ENCODE measurements around the gene PTGER1.

Gene PTGER1

DNA sequence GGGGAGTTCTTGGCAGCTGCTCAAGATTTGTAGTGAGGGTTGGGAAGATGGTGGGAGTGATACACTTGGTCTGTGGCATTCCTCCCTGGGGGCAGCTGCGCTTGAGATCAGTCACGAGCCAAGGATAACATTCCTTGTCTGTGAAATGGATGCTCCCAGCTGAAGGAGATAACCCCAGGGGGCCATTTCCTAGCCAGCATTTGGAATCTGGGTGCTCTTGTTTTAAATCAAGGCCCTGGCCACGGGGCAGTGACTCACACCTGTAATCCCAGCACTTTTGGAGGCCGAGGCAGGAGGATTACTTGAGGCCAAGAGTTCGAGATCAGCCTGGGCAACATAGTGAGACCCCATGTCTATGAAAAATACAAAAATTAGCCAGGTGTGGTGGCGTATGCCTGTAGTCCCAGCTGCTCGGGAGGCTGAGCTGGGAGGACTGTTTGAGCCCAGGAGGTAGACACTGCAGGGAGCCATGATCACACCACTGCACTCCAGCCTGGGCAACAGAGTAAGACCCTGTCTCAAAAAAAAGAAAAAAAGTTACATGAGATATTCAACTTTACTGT is 37.5 kb downstream of the PTGER1 start:
- H2BK15ac ChIP-seq (ENCODE audit: low read length), result no peak overlapping the region
- no peak overlapping the region for H2AFZ ChIP-seq (ENCODE audit: low read length)
- H3K4me1 ChIP-seq (ENCODE audit: control insufficient read depth in 2 of 2, insufficient read depth in 1 of 2, low read depth in 1 of 2, low read length in 2 of 2), result peaks cover 4 to 13% of the 10 kb centered on the region in 2 donors
- H3K79me1 ChIP-seq (ENCODE audit: low read depth, low read length), result peaks cover 20% of the 10 kb centered on the region
- no peak overlapping the region for H2AK5ac ChIP-seq (ENCODE audit: low read depth, low read length)
- no peak for DNase-seq (ENCODE audit: low spot score)
- H3K27ac ChIP-seq (replicated peaks; ENCODE audit: low read length), result no peak overlapping the region
- H3K4ac ChIP-seq (ENCODE audit: low read length), result no peak overlapping the region
- H4K8ac ChIP-seq (ENCODE audit: low read depth, low read length), result no peak overlapping the region
- H3K4me3 ChIP-seq (ENCODE audit: low read length in 2 of 2), result no peak overlapping the region
- no CpG with 5 or more reads among the region's 7 CpGs for WGBS, 2 donors (ENCODE audit: extremely low coverage in 2 of 2, insufficient read length in 2 of 2, insufficient replicate concordance in 1 of 2)
- no peak overlapping the region for H2BK5ac ChIP-seq (ENCODE audit: low read length)
- peaks cover 7 to 29% of the 10 kb centered on the region in 2 donors for H3K36me3 ChIP-seq (replicated peaks in 1 of 2; ENCODE audit: control insufficient read depth in 2 of 2, insufficient read depth in 2 of 2, low read length in 2 of 2)
- H3K27me3 ChIP-seq (ENCODE audit: control insufficient read depth in 3 of 3, insufficient read depth in 3 of 3, low read depth in 1 of 3, low read length in 3 of 3), result no peaks in the 10 kb centered on the region
- peaks cover 0 to 2% of the 10 kb centered on the region in 2 donors for H3K9me3 ChIP-seq (replicated peaks in 1 of 2; ENCODE audit: control insufficient read depth in 2 of 2, insufficient read depth in 1 of 2, low read depth in 1 of 2, low read length in 2 of 2)
- H4K91ac ChIP-seq (ENCODE audit: low read depth, low read length, poor library complexity), result no peak overlapping the region
- H3K4me2 ChIP-seq (ENCODE audit: insufficient read depth, low read length, poor library complexity, severe bottlenecking), result no peak overlapping the region
- no peak overlapping the region for H3K9ac ChIP-seq (ENCODE audit: low read depth, low read length, poor library complexity)
- H2BK120ac ChIP-seq (ENCODE audit: low read depth, low read length), result no peak overlapping the region
- H2BK12ac ChIP-seq (ENCODE audit: low read length), result no peak overlapping the region
- H3K18ac ChIP-seq (ENCODE audit: low read length), result no peak overlapping the region
- no peak overlapping the region for H3K14ac ChIP-seq (ENCODE audit: low read length)
- no peak overlapping the region for H3K23ac ChIP-seq (ENCODE audit: low read depth, low read length, poor library complexity)

DNA sequence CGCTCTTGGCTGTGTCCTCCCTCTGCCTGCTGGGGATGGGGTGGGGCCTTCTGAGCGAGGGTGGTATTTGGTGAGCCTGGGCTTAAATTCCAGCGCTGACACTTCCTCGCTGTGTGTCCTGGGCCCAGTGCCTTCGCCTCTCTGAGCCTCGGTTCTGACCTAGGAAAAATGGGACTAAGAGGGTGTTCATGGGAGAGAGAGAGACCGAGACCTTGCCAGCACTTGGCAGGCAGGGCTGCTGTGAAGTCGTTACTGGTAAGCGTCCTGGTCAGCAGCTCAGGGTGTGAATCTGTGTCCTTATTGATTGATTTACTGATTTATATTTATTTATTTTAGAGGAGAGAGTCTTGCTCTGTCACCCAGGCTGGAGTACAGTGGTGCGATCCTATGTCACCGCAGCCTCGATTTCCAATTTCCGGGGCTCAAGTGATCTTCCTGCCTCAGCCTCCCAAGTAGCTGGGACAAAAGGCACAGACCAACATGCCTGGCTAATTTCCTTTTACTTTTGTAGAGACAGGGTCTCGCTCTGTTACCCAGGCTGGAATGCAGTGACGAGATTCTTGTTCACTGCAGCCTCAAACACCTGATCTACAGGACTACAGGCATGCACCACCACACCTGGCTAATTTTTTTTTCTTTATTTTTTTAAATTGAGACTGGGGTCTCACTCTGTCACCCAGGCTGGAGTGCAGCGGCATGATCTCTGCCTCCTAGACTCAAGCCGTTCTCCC is 39.7 kb downstream of the PTGER1 start:
- no peak for DNase-seq (ENCODE audit: low spot score)
- Histone ChIP-seq H3K4ac (ENCODE audit: low read length) (no peak overlapping the region), H3K9ac (ENCODE audit: low read depth, low read length, poor library complexity) (no peak overlapping the region), H4K8ac (ENCODE audit: low read depth, low read length) (no peak overlapping the region), H2BK120ac (ENCODE audit: low read depth, low read length) (no peak overlapping the region), H3K4me1 (ENCODE audit: control insufficient read depth in 2 of 2, insufficient read depth in 1 of 2, low read depth in 1 of 2, low read length in 2 of 2) (peaks cover 5 to 13% of the 10 kb centered on the region in 2 donors), H2AFZ (ENCODE audit: low read length) (no peak overlapping the region), H2BK15ac (ENCODE audit: low read length) (no peak overlapping the region), H4K91ac (ENCODE audit: low read depth, low read length, poor library complexity) (no peak overlapping the region), H2BK5ac (ENCODE audit: low read length) (no peak overlapping the region), H3K14ac (ENCODE audit: low read length) (no peak overlapping the region), H3K23ac (ENCODE audit: low read depth, low read length, poor library complexity) (peak overlapping the region; percentile 16), H3K79me1 (ENCODE audit: low read depth, low read length) (peaks cover 18% of the 10 kb centered on the region), H3K9me3 (replicated peaks in 1 of 2; ENCODE audit: control insufficient read depth in 2 of 2, insufficient read depth in 1 of 2, low read depth in 1 of 2, low read length in 2 of 2) (no peaks in the 10 kb centered on the region), H3K27me3 (ENCODE audit: control insufficient read depth in 3 of 3, insufficient read depth in 3 of 3, low read depth in 1 of 3, low read length in 3 of 3) (no peaks in the 10 kb centered on the region), H3K4me3 (ENCODE audit: low read length in 2 of 2) (no peak overlapping the region), H3K36me3 (replicated peaks in 1 of 2; ENCODE audit: control insufficient read depth in 2 of 2, insufficient read depth in 2 of 2, low read length in 2 of 2) (peaks cover 0 to 12% of the 10 kb centered on the region in 2 donors), H3K18ac (ENCODE audit: low read length) (no peak overlapping the region), H3K4me2 (ENCODE audit: insufficient read depth, low read length, poor library complexity, severe bottlenecking) (no peak overlapping the region), H3K27ac (replicated peaks; ENCODE audit: low read length) (no peak overlapping the region), H2AK5ac (ENCODE audit: low read depth, low read length) (no peak overlapping the region), H2BK12ac (ENCODE audit: low read length) (no peak overlapping the region)
- no CpG with 5 or more reads among the region's 17 CpGs for WGBS, 2 donors (ENCODE audit: extremely low coverage in 2 of 2, insufficient read length in 2 of 2, insufficient replicate concordance in 1 of 2)

DNA sequence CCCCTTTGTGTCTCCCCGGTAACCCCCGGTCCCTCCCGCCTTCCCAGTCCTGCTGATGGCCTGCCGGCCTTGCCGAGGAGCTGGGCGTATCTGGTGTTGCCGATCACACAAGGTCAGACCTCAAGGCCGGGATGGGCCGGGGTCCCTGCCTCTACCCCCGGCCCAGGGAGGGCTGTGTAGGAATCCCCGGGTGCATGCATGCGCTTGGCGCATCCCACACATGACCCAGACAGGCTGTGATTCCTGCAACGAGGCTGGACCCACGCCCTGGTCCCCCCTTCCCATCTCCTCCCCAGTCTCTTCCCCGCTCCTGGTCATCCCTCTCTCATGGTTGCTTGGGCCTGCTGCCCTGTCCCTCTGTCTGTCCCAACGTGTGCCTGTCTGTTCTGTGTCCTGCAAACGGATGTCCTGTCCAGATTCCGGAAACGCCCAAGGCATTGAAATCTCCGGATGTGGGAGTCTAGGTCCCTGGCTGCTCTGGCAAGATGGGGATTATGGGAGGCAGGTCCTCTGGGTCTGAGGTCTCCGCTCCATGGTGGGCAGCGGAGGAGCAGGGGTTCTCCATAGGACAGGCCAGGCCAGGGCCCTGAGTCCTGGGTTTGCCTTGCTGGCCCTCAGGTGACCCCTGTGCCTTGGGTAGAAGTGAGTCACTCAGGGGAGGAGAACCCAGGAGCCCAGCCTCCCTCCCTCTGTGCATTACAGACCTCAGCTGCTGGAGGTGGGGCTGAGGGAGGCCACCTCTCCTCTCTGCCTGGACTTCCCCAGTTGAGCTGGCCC is 40.4 kb downstream of the PTGER1 start:
- Histone ChIP-seq H2BK12ac (ENCODE audit: low read length) (no peak overlapping the region), H2AFZ (ENCODE audit: low read length) (no peak overlapping the region)

More for the DNA sequence above, 40.4 kb downstream of the PTGER1 start:
- no peak overlapping the region for H3K27ac ChIP-seq (replicated peaks; ENCODE audit: low read length)
- H3K9ac ChIP-seq (ENCODE audit: low read depth, low read length, poor library complexity), result no peak overlapping the region
- peak overlapping the region in 1 of 2 donors; percentile 50 for H3K4me3 ChIP-seq (ENCODE audit: low read length in 2 of 2)
- peaks cover 5 to 13% of the 10 kb centered on the region in 2 donors for H3K4me1 ChIP-seq (ENCODE audit: control insufficient read depth in 2 of 2, insufficient read depth in 1 of 2, low read depth in 1 of 2, low read length in 2 of 2)
- DNase-seq (ENCODE audit: low spot score), result no peak
- H2BK5ac ChIP-seq (ENCODE audit: low read length), result no peak overlapping the region
- no peaks in the 10 kb centered on the region for H3K9me3 ChIP-seq (replicated peaks in 1 of 2; ENCODE audit: control insufficient read depth in 2 of 2, insufficient read depth in 1 of 2, low read depth in 1 of 2, low read length in 2 of 2)
- no CpG with 5 or more reads among the region's 23 CpGs for WGBS, 2 donors (ENCODE audit: extremely low coverage in 2 of 2, insufficient read length in 2 of 2, insufficient replicate concordance in 1 of 2)
- peak overlapping the region; percentile 16 for H3K23ac ChIP-seq (ENCODE audit: low read depth, low read length, poor library complexity)
- no peak overlapping the region for H2BK15ac ChIP-seq (ENCODE audit: low read length)
- H2BK120ac ChIP-seq (ENCODE audit: low read depth, low read length), result no peak overlapping the region
- H3K79me1 ChIP-seq (ENCODE audit: low read depth, low read length), result peaks cover 16% of the 10 kb centered on the region
- peak overlapping the region; percentile 97 for H2AK5ac ChIP-seq (ENCODE audit: low read depth, low read length)
- no peak overlapping the region for H3K14ac ChIP-seq (ENCODE audit: low read length)
- no peak overlapping the region for H4K8ac ChIP-seq (ENCODE audit: low read depth, low read length)
- no peaks in the 10 kb centered on the region for H3K27me3 ChIP-seq (ENCODE audit: control insufficient read depth in 3 of 3, insufficient read depth in 3 of 3, low read depth in 1 of 3, low read length in 3 of 3)
- no peak overlapping the region for H4K91ac ChIP-seq (ENCODE audit: low read depth, low read length, poor library complexity)
- peaks cover 0 to 12% of the 10 kb centered on the region in 2 donors for H3K36me3 ChIP-seq (replicated peaks in 1 of 2; ENCODE audit: control insufficient read depth in 2 of 2, insufficient read depth in 2 of 2, low read length in 2 of 2)
- no peak overlapping the region for H3K4ac ChIP-seq (ENCODE audit: low read length)
- peak overlapping the region; percentile 21 for H3K4me2 ChIP-seq (ENCODE audit: insufficient read depth, low read length, poor library complexity, severe bottlenecking)
- H3K18ac ChIP-seq (ENCODE audit: low read length), result no peak overlapping the region
